Measurements from ENCODE around the gene INTS4. TPM values are rescaled to one million over a fixed set of nuclear protein-coding genes. Genes with fewer than 3 reads are reported as not detected.

INTS4 gene
- total and polyA plus RNA-seq, 2 of the 8 experiments (the other 6 are each of a cell fraction or from before 2014, with no cell fraction given): 27.0 to 31.3 TPM

DNA sequence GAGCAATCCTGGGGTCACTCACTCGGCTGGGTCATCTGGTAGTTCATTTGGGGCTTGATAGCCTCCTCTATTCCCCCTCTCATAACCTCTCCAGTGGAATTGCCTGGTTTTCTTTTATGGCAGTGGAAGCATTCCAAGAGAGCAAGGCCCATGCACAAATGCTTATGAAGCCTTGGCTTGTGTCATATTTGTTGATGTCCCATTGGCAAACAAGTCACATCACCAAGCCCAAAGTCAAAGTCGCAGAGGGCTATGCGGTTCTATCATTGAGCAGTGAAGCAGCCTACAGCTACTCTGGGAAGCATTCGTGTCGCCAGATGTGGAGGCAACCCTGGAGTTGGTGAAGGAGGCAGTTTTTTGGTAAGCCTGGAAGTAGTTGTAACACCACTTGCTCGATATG, 16.3 kb upstream of the INTS4 start:
- Histone ChIP-seq H3K4ac (replicated peaks; ENCODE audit: insufficient read length, low read depth, low read length) (no peak overlapping the region), H4K91ac (replicated peaks; ENCODE audit: insufficient read length, low read length) (no peak overlapping the region), H2BK20ac (ENCODE audit: low read length) (no peak overlapping the region), H2BK12ac (ENCODE audit: low read depth, low read length) (no peak overlapping the region), H2AFZ (ENCODE audit: low read length) (no peak overlapping the region), H3K9me3 (ENCODE audit: insufficient read depth in 2 of 2, low read depth in 1 of 2, low read length in 1 of 2) (no peaks in the 10 kb centered on the region), H3K4me1 (replicated peaks in 1 of 4; ENCODE audit: control insufficient read depth in 3 of 4, insufficient read depth in 4 of 4, low read length in 3 of 4) (no peaks in the 10 kb centered on the region), H3K4me3 (ENCODE audit: extremely low read depth in 1 of 4, insufficient read depth in 2 of 4, low read depth in 3 of 4, low read length in 4 of 4) (no peak overlapping the region), H3K79me1 (ENCODE audit: low read depth, low read length) (no peaks in the 10 kb centered on the region), H3K14ac (ENCODE audit: insufficient read length) (no peak overlapping the region), H4K8ac (ENCODE audit: extremely low read depth, insufficient read depth, low read length) (no peak overlapping the region), H2BK15ac (ENCODE audit: low read length) (no peak overlapping the region), H3K4me2 (ENCODE audit: insufficient read depth in 1 of 2, low read depth in 2 of 2, low read length in 2 of 2) (no peak overlapping the region), H2BK120ac (replicated peaks; ENCODE audit: low read depth, low read length) (no peak overlapping the region), H3K9ac (replicated peaks in 1 of 4; ENCODE audit: extremely low read depth in 1 of 4, low read depth in 3 of 4, low read length in 3 of 4) (no peak overlapping the region), H4K5ac (ENCODE audit: insufficient read length, low read depth, low read length) (no peak overlapping the region), H3K27me3 (replicated peaks in 1 of 4; ENCODE audit: control insufficient read depth in 3 of 4, extremely low read depth in 1 of 4, insufficient read depth in 3 of 4, low read length in 3 of 4) (no peaks in the 10 kb centered on the region), H3K18ac (ENCODE audit: extremely low read depth, low read length) (no peak overlapping the region), H3K27ac (ENCODE audit: low read depth, low read length) (no peak overlapping the region), H3K23me2 (ENCODE audit: low read depth, low read length) (no peaks in the 10 kb centered on the region), H2BK5ac (ENCODE audit: low read depth, low read length) (no peak overlapping the region), H2AK5ac (ENCODE audit: low read depth, low read length) (no peak overlapping the region), H3K79me2 (ENCODE audit: control insufficient read depth in 1 of 2, insufficient read depth in 2 of 2, low read length in 2 of 2) (no peaks in the 10 kb centered on the region), H4K20me1 (replicated peaks in 1 of 2; ENCODE audit: control insufficient read depth in 1 of 2, insufficient read depth in 2 of 2, low read length in 2 of 2) (no peaks in the 10 kb centered on the region), H3K23ac (ENCODE audit: insufficient read length) (no peak overlapping the region), H3K56ac (replicated peaks; ENCODE audit: insufficient read length, low read depth, low read length) (no peak overlapping the region), H3K36me3 (ENCODE audit: control insufficient read depth in 2 of 4, insufficient read depth in 4 of 4, low read length in 3 of 4) (peaks cover 0 to 1% (median under 1%) of the 10 kb centered on the region in 4 experiments; a peak in 3 of 8 replicates)
- ChIA-PET CTCF (ENCODE audit: partially characterized antibody) (interaction anchor here (0.6 to 2.1 kb wide), 3 partner anchors 17 to 24 kb away, joined by 3 to 6 read pairs (median 3); no protein-coding TSS in a partner anchor), POLR2A (ENCODE audit: partially characterized antibody) (no interaction called here)
- 84% methylated on average over 6 of the region's 6 CpGs; no CpG with 5 or more reads in 1 of the 2 experiments for WGBS, 2 experiments (ENCODE audit: extremely low coverage in 1 of 2, insufficient coverage in 1 of 2, insufficient read length in 1 of 2, insufficient replicate concordance in 2 of 2, low coverage in 1 of 2, low lambda C conversion rate in 2 of 2, missing lambda C conversion rate in 1 of 2)
- TF ChIP-seq CBX8 (IDR thresholded peaks at IDR 0.05; ENCODE audit: borderline replicate concordance, low read depth, low read length) (no peak), SIN3A (conservative IDR thresholded peaks at IDR 0.05 in 1 of 2, IDR thresholded peaks at IDR 0.05 in 1 of 2; ENCODE audit: low read depth in 1 of 2, low read length in 2 of 2) (no peak), ASH2L (IDR thresholded peaks at IDR 0.05; ENCODE audit: low read length) (no peak), RXRA (IDR thresholded peaks at IDR 0.05; ENCODE audit: insufficient read depth, low read depth, low read length) (no peak), SAP30 (IDR thresholded peaks at IDR 0.05; ENCODE audit: insufficient read depth, insufficient replicate concordance, low read length) (no peak), EGR1 (IDR thresholded peaks at IDR 0.05; ENCODE audit: borderline replicate concordance, low read depth, low read length) (no peak), NRF1 (IDR thresholded peaks at IDR 0.05; ENCODE audit: low read depth, low read length) (no peak), RNF2 (IDR thresholded peaks at IDR 0.05; ENCODE audit: borderline replicate concordance, low read depth, low read length, missing control alignments, poor library complexity, severe bottlenecking) (no peak), TBP (IDR thresholded peaks at IDR 0.05; ENCODE audit: low read depth, low read length) (no peak), MAFK (IDR thresholded peaks at IDR 0.05; ENCODE audit: low read depth, low read length) (no peak)
- no peak for DNase-seq (ENCODE audit: low read depth in 1 of 2, low spot score in 2 of 2)
- FAIRE-seq: no peak
